Right ventricle myocardium inferior (tissue), 1 donor: ENCODE data around the gene ACSM6. TPM values are rescaled to one million over a fixed set of nuclear protein-coding genes. Genes with fewer than 3 reads are reported as not detected.

ENCODE experiments used
- ATAC-seq: fragments of 200-7000 bp; cut with Tn5 transposase; one replicate; pipeline ENCODE4 v1.9.1; 2020; ENCODE audit warnings: mild to moderate bottlenecking, moderate library complexity
- DNase-seq: peaks from one replicate; pipeline ENCODE4 v3.0.0; 2021; ENCODE audit errors: missing footprints
- intact Hi-C: fragments of 100-400 bp; cut with DNase I; formaldehyde crosslinking; loops from one replicate; pipeline ENCODE4 v1.11.0; 2022
- total RNA-seq: library from RNA; stranded (reverse); fragmentation: NEBNext Ultra II Directional; extraction: Animal tissue kit (Norgen Biotek cat#: 25700); gene quantifications from one replicate; pipeline ENCODE4 v1.2.1, GENCODE V29; 2021
- donor health status: DM: no; HTN: yes; CAD: no; lungs with severe emphysema.

Gene ACSM6
- total RNA-seq, 1 donor from 2014 or later = not detected

DNA sequence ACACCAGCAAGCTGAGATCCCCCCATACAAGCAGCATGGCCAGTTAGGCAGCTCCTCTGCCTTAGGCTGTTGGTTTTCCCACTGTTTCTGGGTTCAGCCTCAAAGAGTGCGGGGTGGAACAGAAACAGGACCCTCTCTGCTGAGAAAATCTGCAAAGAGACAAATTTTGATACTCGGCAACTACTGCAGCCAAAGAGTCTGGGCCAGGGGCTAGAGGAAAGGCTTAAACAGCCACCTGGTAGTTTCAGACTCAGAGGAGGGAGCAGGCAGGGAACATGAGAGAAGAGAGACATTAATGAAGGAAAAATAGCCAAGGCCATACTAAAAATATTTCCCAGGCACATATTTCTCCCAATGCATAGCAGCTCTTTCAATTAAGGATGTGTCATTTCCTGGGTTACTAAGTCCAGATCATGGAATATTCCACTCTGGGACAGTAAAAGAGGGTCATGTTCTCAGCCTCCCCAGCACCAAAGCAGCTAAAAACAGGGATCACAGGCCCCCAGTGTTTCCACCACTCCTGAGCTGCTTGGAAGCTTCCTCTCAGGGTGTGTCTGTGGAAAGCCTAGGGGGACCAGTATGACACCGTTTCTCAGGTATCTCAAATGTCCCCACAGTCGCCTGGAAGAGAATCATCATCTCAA lies 67.0 kb downstream of the ACSM6 start:
- ATAC-seq (no peak), DNase-seq (no peak)
- intact Hi-C loops = no loop called here

DNA sequence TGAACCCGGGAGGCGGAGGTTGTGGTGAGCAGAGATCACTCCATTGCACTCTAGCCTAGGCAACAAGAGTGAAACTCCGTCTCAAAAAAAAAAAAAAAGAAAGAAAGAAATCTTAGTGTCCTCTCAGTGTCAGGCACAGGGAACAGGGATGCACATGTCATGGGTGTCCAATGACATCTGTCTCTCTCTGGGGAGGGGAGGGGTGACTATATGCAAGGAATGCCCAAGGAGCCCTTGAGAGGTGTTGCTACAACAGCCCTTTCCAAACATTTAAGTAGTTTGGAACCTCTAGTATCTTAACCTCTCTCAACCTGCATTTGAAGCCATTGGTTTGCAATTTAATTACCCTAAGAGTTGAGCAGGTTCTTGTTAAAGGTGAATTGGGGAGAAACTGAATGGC lies 67.9 kb downstream of the ACSM6 start:
- no peak for DNase-seq
- intact Hi-C loops = no loop called here
- ATAC-seq = peak; percentile 36

DNA sequence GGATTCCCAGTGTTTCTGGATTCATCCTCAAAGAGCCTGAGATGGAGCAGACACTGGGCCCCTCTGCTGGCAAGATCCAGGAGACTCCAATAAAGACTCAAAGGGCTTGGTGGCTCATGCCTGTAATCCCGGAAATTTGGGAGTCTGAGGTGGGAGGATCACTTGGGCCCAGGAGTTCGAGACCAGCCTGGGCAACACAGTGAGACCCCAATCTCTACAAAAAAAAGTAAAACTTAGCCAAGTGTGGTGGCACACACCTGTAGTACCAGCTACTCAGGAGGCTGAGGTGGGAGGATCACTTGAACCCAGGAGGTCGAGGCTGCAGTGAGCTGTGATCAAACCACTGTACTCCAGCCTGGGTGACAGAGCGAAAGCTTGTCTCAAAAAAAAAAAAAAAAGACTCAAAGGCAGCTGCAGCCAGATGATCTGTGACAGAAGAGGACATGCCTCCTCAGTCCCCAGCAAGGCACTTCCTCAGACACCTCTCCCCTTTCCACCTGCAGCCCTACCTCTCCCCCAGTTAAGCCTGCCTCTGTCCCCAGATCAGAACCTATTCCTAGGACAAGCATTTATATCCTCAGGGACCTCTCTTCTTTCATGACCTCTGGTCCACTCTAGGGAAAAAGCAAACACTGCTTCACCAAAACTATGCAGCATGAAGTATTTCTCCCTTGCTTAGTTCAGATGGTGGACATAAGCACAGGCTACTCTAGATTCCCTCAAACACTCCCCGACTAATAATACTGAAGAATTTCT lies 68.9 kb downstream of the ACSM6 start:
- DNase-seq (no peak), ATAC-seq (no peak)
- intact Hi-C loops = no loop called here

DNA sequence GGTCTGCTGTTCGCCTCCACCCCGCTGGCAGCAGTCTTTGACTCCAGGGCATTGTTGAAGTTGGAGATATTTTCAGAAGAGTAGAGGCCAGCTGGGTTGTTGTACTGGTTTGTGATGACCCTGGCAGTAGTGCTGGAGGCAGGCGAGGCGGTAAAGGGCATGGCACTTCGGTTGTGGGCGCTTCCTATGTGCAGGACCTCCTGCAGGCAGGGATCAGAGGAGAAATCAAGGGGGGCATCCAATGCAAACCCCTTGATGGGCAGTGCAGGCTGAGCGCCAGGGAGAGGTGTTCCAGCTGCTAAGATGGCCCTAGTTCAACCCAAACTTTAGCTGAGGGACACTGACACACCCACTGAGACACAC lies 69.8 kb downstream of the ACSM6 start:
- intact Hi-C loops = no loop called here
- DNase-seq (no peak), ATAC-seq (no peak)

DNA sequence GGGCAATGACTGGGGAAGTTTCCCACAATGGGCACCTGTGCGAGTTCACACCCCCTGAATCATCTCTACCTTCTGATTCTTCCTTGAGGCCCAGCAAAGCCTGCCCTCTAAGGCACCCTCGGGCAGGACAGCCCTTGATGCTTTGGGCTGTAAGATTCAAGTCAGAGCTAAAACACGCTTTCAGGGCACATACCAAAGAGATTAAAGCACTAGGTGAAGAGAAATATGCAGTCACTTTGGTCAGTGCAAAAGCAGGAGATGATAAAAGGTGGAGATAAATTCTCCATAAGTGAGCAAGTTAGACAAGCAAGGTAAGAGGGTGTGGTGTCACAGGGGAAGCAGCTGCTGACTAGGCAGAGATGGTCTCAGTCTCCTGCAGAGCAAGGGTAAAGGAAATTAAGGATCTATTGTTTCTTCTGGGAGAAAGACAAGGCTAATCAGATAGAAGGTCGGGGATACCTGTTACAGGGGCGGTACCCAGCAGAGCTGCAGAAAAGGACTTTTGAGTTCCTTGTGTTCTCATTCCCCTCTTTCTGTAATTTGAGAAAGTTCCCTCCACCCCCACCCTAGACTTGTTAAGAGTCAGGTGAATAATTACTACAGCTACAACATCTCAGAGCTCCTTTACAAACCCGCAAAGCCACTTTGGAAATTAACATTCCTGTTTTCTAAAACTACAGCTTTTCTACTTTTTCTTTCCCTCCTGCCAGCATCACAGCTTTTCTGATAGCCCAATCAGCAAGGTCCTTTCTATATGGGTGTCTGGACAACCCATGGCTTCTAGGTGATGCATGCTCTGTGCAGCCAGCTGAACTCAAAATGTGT lies 70.4 kb downstream of the ACSM6 start:
- intact Hi-C loops = no loop called here
- DNase-seq (no peak), ATAC-seq (no peak)

DNA sequence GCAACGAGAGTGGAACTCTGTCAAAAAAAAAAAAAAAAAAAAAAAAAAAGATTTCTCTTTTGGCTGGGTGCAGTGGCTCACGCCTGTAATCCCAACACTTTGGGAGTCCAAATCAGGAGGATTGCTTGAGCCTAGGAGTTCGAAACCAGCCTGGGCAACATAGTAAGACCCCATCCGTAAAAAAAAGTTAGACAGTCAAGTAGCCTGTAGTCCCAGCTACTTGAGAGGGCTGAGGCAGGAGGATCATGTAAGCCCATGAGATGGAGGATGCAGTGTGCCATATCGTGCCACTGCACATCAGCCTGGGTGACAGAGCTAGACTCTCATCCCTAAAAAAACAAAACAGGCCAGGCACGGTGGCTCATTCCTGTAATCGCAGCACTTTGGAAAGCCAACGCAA lies 71.5 kb downstream of the ACSM6 start:
- DNase-seq (no peak), ATAC-seq (no peak)
- intact Hi-C loops = no loop called here

DNA sequence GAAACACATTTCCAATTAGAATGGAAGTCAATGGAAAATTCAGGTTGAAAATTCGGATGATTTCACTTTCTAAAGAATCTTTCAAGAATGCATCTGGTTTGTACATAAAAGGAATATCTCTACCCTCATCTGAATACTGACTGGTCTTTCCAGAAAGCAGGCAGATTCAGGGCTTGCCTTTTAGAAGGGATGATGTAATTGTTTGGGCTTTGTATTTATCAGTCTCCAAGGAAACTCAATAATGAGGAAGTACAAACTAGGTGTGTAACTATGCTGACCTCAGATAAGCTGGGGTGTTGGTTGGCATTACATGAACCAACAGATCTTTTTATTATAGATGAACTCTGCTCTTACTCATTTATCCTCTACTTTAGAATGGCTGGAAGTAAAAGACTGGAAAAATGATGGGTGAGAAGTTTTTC lies 72.6 kb downstream of the ACSM6 start:
- peak; percentile 79 for ATAC-seq
- intact Hi-C loops = no loop called here
- DNase-seq = no peak

DNA sequence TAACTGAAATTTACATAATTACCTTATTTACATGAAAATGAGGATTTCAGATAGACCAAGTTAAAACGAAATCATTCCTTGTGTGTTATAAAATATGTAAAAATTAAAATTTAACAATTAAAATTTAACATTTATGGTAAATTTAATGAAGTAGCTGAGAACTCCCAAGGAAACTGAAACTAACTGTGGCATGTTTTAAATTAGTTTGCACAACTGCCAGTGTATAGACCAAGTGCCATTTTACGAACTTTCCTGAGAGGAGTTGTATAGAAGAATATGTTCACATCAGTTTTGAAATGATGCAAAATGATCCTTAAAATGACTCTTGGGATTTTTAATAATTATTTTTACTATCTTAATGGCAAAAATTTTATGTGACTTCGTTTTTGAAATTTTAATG lies 73.2 kb downstream of the ACSM6 start:
- intact Hi-C loops = no loop called here
- ATAC-seq = no peak
- DNase-seq = no peak

DNA sequence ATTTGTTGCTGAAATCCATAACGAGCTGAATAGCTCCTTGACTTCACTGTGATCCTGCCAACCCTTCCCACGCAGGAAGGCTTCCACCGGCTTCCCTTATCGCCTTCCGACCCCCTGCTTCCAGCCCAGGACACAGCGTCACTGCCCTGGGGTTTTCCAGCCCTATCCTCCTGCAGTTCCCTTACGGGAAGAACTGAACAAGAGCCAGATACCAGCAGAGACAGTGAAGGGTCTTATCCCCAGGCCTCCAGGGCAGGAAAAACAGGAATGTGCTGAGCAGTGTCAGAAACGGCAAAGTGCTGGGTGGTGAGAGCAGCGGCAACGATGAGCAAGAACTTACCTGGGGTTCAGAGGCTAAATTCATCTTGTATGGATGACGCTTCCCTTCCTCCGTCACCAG lies 74.4 kb downstream of the ACSM6 start:
- DNase-seq (no peak), ATAC-seq (peak; percentile 56)
- intact Hi-C loops = no loop called here

DNA sequence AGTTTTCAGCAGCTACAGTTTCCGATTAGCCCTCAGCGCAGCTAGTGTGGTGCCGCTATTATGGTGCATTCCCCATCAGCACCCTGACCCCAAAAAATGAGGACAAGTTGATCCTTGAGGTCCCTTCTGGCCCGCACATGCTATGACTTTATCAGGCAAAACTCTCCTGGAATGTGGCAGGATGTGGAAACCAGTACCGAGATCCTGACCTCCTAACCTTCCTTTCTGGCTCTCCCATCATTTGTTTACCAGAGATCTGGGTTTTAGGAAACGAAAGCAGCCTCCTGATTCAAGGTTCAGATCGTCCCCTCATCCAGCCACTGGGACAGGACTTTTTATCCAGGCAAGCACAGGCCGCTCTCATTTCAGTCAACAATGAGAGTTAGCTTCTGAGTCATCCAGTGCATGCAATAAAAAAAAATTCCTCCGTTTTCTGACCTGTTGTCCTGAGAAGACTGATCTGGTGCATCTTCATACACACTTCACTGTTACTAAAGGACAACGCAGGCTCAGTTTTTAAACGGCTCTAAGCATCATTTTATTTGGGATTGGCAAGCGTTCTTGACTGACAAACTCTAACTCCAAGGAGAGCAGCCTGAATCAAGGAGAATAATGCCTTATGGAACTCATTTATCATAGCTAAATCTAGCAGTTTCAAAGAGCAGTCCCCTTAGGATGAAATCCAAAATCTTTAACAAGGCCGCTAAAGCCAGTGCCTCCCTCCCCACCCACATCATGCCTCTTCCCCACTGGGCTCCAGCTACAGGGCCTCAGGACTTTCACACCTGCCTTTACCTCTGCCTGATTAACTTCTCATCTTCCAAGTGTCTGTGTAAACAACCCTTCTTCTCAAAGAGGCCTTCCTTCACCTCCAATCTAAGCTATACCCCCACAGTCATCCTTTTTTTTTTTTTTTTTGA lies 79.6 kb downstream of the ACSM6 start:
- ATAC-seq = peak; percentile 74
- intact Hi-C loops = no loop called here
- no peak for DNase-seq

DNA sequence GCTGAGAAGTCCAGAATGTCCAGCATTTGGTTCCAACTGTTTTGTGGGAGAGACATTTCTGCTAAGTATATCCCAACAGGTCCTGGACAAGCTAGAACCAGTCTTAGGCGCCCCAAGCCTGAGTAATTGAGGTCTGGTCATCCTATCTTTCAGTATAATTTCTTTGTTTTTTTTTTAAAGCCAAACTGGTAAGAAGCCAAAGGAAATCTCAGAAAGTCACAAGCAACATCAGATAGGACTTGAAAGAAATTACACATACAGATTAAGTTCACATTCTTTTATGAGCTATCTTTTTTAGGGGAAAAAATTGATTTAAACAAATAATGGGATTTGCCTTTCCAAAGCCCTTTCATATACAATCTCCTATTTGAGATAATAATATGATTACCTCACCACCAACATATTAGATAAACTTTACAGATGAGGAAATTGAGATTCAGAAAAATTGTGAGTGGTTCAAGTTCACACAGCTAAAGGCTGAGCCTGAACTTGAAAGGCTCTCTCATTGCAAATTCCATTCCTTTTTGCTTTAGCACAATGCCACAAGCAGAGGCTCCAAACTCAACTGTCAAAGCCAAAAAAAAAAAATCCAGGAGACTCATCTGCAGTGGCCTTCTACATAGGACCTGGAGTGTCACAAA lies 81.8 kb downstream of the ACSM6 start:
- DNase-seq = no peak
- intact Hi-C loops = no loop called here
- no peak for ATAC-seq

DNA sequence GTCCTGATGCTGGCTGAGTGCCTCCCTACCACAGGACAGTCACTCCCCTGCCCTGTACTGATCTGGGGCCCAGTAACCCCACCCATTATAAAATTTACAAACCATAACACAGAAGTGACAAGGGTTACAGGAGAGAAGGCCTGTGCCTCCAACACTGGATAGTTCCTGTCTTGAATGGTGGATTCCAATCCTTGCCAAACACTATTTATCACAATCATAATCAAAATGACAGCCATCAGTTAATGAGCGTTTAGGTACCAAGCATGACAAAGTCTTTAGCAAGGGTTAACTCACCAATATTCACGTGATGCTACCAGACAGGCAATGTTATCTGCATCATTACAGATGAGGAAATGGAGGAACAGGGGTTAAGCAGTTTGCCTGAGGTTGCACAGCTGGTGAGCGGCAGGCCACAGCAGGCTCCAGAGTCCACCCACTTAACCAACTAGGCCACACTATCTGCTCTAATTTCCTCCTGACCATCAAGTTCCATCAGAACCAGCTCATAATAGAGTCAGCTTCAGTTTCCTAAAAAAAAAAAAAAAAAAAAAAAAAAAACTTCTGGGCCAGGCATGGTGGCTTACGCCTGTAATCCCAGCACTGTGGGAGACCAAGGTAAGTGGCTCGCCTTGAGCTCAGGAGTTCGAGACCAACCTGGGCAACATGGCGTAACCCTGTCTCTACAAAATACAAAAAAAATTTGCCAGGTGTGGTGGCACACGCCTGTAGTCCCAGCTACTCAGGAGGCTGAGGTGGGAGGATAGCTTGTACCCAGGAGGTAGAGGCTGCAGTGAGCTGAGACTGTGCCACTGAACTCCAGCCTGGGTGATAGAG lies 82.5 kb downstream of the ACSM6 start:
- DNase-seq (no peak), ATAC-seq (no peak)
- intact Hi-C loops = no loop called here

DNA sequence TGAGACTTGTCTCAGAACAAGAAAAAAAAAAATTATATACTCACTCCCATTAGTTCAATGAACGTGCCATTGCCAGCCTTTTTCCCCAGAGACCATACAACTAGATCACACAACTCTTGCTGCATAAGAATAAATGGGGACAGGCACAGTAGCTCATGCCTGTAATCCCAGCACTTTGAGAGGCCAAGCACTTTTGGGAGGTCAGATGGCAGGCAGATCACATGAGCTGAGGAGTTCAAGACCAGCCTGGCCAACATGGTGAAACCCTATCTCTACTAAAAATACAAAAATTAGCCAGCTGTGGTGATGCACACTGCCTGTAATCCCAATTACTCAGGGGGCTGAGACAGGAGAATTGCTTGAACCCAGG lies 83.1 kb downstream of the ACSM6 start:
- intact Hi-C loops = no loop called here
- no peak for DNase-seq
- no peak for ATAC-seq

DNA sequence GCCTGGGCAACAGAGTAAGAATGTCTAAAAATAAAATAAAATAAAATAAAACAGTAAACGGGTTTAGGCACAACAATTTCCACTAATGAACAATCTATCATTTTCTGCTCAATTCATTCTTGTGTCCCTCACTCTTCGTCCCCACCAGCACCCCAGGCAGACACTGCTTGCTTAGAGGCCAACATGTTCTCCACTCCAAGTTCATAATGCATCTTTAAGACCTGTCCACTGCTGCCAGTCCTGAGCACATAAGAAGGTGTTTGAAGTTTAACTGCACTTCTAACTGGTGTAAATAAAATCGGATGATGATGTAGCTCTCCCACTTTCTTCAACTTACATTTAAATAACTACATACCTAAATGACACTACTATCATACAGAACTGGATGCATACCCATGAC lies 83.6 kb downstream of the ACSM6 start:
- DNase-seq (no peak), ATAC-seq (no peak)
- intact Hi-C loops = no loop called here
